IMR-90 (cell line): ENCODE results near the gene ALK. TPM values are rescaled to one million over a fixed set of nuclear protein-coding genes. Genes with fewer than 3 reads are reported as not detected.

Source experiments
- ATAC-seq: fragments of 200-7000 bp; cut with Tn5 transposase; 2 replicates; pipeline ENCODE4 v1.9.1; 2020; ENCODE audit warnings: low read depth, mild to moderate bottlenecking, moderate library complexity
- BruUV-seq: library from RNA; stranded (reverse); fragments of 400-500 nt; replicated peaks from 2 replicates; lab custom pipeline; 2021; lab: Mats Ljungman, UMichigan
- CTCF ChIA-PET: fragments of 300-600 bp; formaldehyde crosslinking; extraction: SDS; loops from one replicate; lab custom pipeline; 2021; ENCODE audit warnings: antibody characterized with exemption; lab: Yijun Ruan, JAX
- POLR2A ChIA-PET: fragments of 300-600 bp; sonication (Branson Sonifier 250); formaldehyde crosslinking; loops from one replicate; lab custom pipeline; 2022; ENCODE audit warnings: antibody characterized with exemption; ENCODE audit not compliant: unreplicated experiment; lab: Charles Lee
- DNase-seq: peaks from one replicate; pipeline ENCODE4 v3.0.0; 2013
- H2AFZ ChIP-seq: replicated peaks from 2 replicates; pipeline ENCODE3; 2013; ENCODE audit warnings: low read length, mild to moderate bottlenecking; ENCODE audit not compliant: poor library complexity
- H2AK5ac ChIP-seq: 2 replicates; pipeline ENCODE4 v1.6.1; 2013; ENCODE audit warnings: low read depth, low read length, inconsistent platforms
- H2AK9ac ChIP-seq: replicated peaks from 2 replicates; pipeline ENCODE3; 2013; ENCODE audit warnings: mild to moderate bottlenecking, low read depth, low read length, moderate library complexity; ENCODE audit not compliant: poor library complexity
- H2BK120ac ChIP-seq: 2 replicates; pipeline ENCODE4 v1.6.1; 2013; ENCODE audit warnings: low read depth, low read length, inconsistent platforms
- H2BK15ac ChIP-seq: 3 replicates; pipeline ENCODE4 v1.6.1; 2013; ENCODE audit warnings: low read depth, low read length, inconsistent platforms
- H2BK20ac ChIP-seq: 2 replicates; pipeline ENCODE4 v1.6.1; 2013; ENCODE audit warnings: low read depth, mild to moderate bottlenecking, inconsistent platforms, low read length, moderate library complexity
- H2BK5ac ChIP-seq: 2 replicates; pipeline ENCODE4 v1.6.1; 2013; ENCODE audit warnings: mild to moderate bottlenecking, low read depth, low read length, inconsistent platforms; ENCODE audit not compliant: poor library complexity, severe bottlenecking
- H3K14ac ChIP-seq: replicated peaks from 2 replicates; pipeline ENCODE4 v1.6.1; 2013; ENCODE audit warnings: low read depth, low read length, inconsistent platforms
- H3K18ac ChIP-seq: 2 replicates; pipeline ENCODE4 v1.6.1; 2013; ENCODE audit warnings: low read depth, low read length, control low read depth
- H3K23ac ChIP-seq: 2 replicates; pipeline ENCODE4 v1.6.1; 2013; ENCODE audit warnings: low read depth, low read length, inconsistent platforms
- H3K27ac ChIP-seq: 2 replicates; pipeline ENCODE4 v1.5.1; 2013; ENCODE audit warnings: mild to moderate bottlenecking, control low read depth, low read length; ENCODE audit not compliant: insufficient read depth
- H3K27me3 ChIP-seq: 2 replicates; pipeline ENCODE4 v1.6.1; 2013; ENCODE audit warnings: low read length; ENCODE audit not compliant: control insufficient read depth, insufficient read depth
- H3K36me3 ChIP-seq: 2 replicates; pipeline ENCODE4 v1.6.1; 2013; ENCODE audit warnings: low read length, mixed read lengths; ENCODE audit not compliant: control insufficient read depth, insufficient read depth
- H3K4ac ChIP-seq: 2 replicates; pipeline ENCODE4 v1.6.1; 2013; ENCODE audit warnings: low read depth, low read length, inconsistent platforms
- H3K4me1 ChIP-seq: 2 replicates; pipeline ENCODE4 v1.6.1; 2013; ENCODE audit warnings: low read length, mixed read lengths; ENCODE audit not compliant: control insufficient read depth, insufficient read depth
- H3K4me2 ChIP-seq: 2 replicates; pipeline ENCODE4 v1.6.1; 2013; ENCODE audit warnings: low read depth, mild to moderate bottlenecking, control low read depth, low read length, moderate library complexity
- H3K4me3 ChIP-seq: 2 replicates; pipeline ENCODE4 v1.5.1; 2013; ENCODE audit warnings: low read depth, mild to moderate bottlenecking, control low read depth, low read length, moderate library complexity; ENCODE audit not compliant: insufficient read depth
- H3K56ac ChIP-seq: 2 replicates; pipeline ENCODE4 v1.6.1; 2013; ENCODE audit warnings: low read length, inconsistent platforms; ENCODE audit not compliant: insufficient read depth; ENCODE audit errors: extremely low read depth
- H3K79me1 ChIP-seq, 2 experiments: 2 replicates each; pipeline ENCODE4 v1.6.1; 2013; ENCODE audit warnings: low read length in 2 of 2, inconsistent platforms in 1 of 2, low read depth in 1 of 2
- H3K9ac ChIP-seq: 2 replicates; pipeline ENCODE4 v1.6.1; 2013; ENCODE audit warnings: low read depth, low read length, control low read depth
- H3K9me1 ChIP-seq: 2 replicates; pipeline ENCODE4 v1.6.1; 2013; ENCODE audit warnings: low read length, inconsistent platforms; ENCODE audit not compliant: insufficient read depth
- H3K9me3 ChIP-seq: 2 replicates; pipeline ENCODE4 v1.6.1; 2013; ENCODE audit warnings: low read length; ENCODE audit not compliant: control insufficient read depth, insufficient read depth
- H4K20me1 ChIP-seq: 2 replicates; pipeline ENCODE4 v1.6.1; 2013; ENCODE audit warnings: low read length, inconsistent platforms; ENCODE audit not compliant: insufficient read depth
- H4K5ac ChIP-seq: 2 replicates; pipeline ENCODE4 v1.6.1; 2013; ENCODE audit warnings: mild to moderate bottlenecking, low read depth, low read length, control low read depth
- H4K8ac ChIP-seq, 2 experiments: 2 replicates each; pipeline ENCODE4 v1.6.1; 2013; ENCODE audit warnings: low read depth in 2 of 2, low read length in 2 of 2, control low read depth in 1 of 2, inconsistent platforms in 1 of 2
- H4K91ac ChIP-seq: 2 replicates; pipeline ENCODE4 v1.6.1; 2013; ENCODE audit warnings: low read depth, low read length, inconsistent platforms; ENCODE audit not compliant: insufficient read depth
- BHLHE40 ChIP-seq: fragments of 150-350 bp; IDR thresholded peaks from 2 replicates; pipeline ENCODE4 v1.6.1; 2016; ENCODE audit warnings: mild to moderate bottlenecking, low read depth, low read length
- CEBPB ChIP-seq: IDR thresholded peaks from 2 replicates; pipeline ENCODE4 v1.6.1; 2012; ENCODE audit warnings: low read depth, low read length, improper control_type of control experiment
- CHD1 ChIP-seq: IDR thresholded peaks from 2 replicates; pipeline ENCODE4 v1.6.1; 2012; ENCODE audit warnings: low read depth, low read length, improper control_type of control experiment
- MAFK ChIP-seq: IDR thresholded peaks from 2 replicates; pipeline ENCODE4 v1.6.1; 2012; ENCODE audit warnings: low read depth, low read length, improper control_type of control experiment
- MAZ ChIP-seq: IDR thresholded peaks from 2 replicates; pipeline ENCODE4 v1.6.1; 2012; ENCODE audit warnings: low read depth, mild to moderate bottlenecking, low read length, improper control_type of control experiment, moderate library complexity, borderline replicate concordance
- POLR2A ChIP-seq: IDR thresholded peaks from 2 replicates; pipeline ENCODE4 v1.6.1; 2012; ENCODE audit warnings: mild to moderate bottlenecking, low read depth, low read length
- RFX5 ChIP-seq: IDR thresholded peaks from 2 replicates; pipeline ENCODE4 v1.8.0; 2012; ENCODE audit warnings: low read depth, mild to moderate bottlenecking, low read length, moderate library complexity
- WGBS, 2 experiments: methylation state at CpG; one replicate each; pipeline versions ENCODE4 v1.1.5 to v1.1.7; 2013; ENCODE audit warnings: missing lambda C conversion rate in 2 of 2; ENCODE audit not compliant: insufficient read length in 1 of 2; ENCODE audit errors: extremely low coverage in 2 of 2; 5-methylcytosine and 5-hydroxymethylcytosine counted together
- dilution Hi-C: fragments of 300-500 bp; cut with HindIII; formaldehyde crosslinking; loops from one replicate; pipeline ENCODE4 v1.14.3; 2018; ENCODE audit warnings: low sequenced_read_pairs; ENCODE audit not compliant: unreplicated experiment
- in situ Hi-C: fragments of 300-500 bp; cut with MboI; formaldehyde crosslinking; loops from 3 replicates; pipeline ENCODE4 v1.14.3; 2019; ENCODE audit warnings: low sequenced_read_pairs, inconsistent platforms, mixed read lengths
- intact Hi-C: fragments of 100-400 bp; cut with micrococcal nuclease; formaldehyde crosslinking; loops from 2 replicates; pipeline ENCODE4 v1.10.0; 2022
- polyA plus RNA-seq, 3 experiments: library from polyadenylated mRNA; depleted of rRNA; stranded (reverse); fragments of >200 nt; gene quantifications; 2 replicates each; pipeline ENCODE4 v1.2.3, GENCODE V29; 2012; ENCODE audit warnings: low replicate concordance in 1 of 3
- total RNA-seq: library from RNA; depleted of rRNA; stranded (reverse); fragments of >200 nt; gene quantifications from 2 replicates; pipeline ENCODE4 v1.2.3, GENCODE V29; 2012

The ALK gene
- total and polyA plus RNA-seq, 2 of the 4 experiments (the other 2 are of a cell fraction) = not detected

DNA sequence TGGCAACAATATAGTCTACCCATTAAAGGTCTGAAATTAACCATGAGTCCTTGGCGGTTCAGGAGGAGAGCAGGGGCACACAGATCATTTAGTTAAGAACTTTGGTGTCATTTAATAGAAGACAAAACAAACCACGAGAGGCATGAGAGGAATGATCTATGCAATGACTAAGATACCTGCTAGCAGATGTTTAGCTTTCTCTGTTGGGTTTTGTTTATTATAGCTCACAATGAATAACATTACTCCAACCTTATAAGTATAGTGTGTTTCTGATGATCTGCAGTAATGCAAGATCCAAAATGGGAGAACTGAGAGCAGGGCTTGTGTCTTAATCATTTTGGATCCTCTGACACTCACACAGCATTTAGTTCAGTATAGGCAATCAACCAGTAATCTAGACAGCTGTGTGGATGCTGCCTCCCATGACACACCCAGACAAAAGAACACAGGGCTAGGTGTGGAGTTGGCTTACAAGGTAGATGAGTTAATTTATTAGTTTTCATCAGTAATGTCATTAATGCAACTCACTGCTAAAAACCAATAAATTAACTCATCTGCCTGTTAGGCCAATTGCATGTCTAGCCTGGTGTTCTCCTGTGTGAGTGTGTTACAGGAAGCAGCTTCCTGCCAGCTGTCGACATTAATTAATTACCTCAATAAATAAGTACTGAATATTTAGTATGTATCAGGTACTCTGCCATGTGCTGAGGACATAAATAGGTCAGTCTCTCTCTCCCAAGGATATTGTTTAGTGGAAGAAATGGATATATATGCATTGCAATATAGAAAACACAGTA lies 713.8 kb downstream of the ALK start:
- Histone ChIP-seq H3K27me3 (no peaks in the 10 kb centered on the region), H3K9me3 (no peaks in the 10 kb centered on the region), H3K27ac (no peak overlapping the region), H3K79me1 (no peaks in the 10 kb centered on the region), H4K91ac (no peak overlapping the region), H3K18ac (no peak overlapping the region), H3K4ac (no peak overlapping the region), H2BK15ac (no peak overlapping the region), H2AK9ac (no peak overlapping the region), H4K8ac (no peak overlapping the region), H3K9ac (no peak overlapping the region), H3K9me1 (peaks cover 3% of the 10 kb centered on the region; the same call in 1 of the 2 replicates), H4K5ac (no peak overlapping the region), H2BK5ac (no peak overlapping the region), H2BK20ac (no peak overlapping the region), H3K56ac (no peak overlapping the region), H4K20me1 (no peaks in the 10 kb centered on the region), H2BK120ac (no peak overlapping the region), H3K36me3 (no peaks in the 10 kb centered on the region), H3K4me3 (no peak overlapping the region), H3K4me2 (peak overlapping the region; percentile 4; the same call in 1 of the 2 replicates), H3K14ac (no peak overlapping the region), H2AK5ac (no peak overlapping the region), H3K4me1 (peaks cover 8% of the 10 kb centered on the region), H2AFZ (no peak overlapping the region), H3K23ac (no peak overlapping the region)
- dilution Hi-C loops (no loop called here), intact Hi-C loops (no loop called here), in situ Hi-C loops (no loop called here)
- POLR2A ChIA-PET = no interaction called here
- no CpG with 5 or more reads among the region's 3 CpGs for WGBS, 2 experiments
- ATAC-seq (peak; percentile 79), DNase-seq (peak; percentile 64)
- BruUV-seq = no TSS peak
- CTCF ChIA-PET = interaction anchor here (0.9 to 1.4 kb wide), 2 partner anchors 18 to 25 kb away, joined by 3 read pairs; no protein-coding TSS in a partner anchor
- TF ChIP-seq BHLHE40 = no peak
- TF ChIP-seq CEBPB = no peak
- TF ChIP-seq CHD1 = no peak
- TF ChIP-seq MAZ = no peak
- TF ChIP-seq MAFK = no peak
- TF ChIP-seq POLR2A = no peak
- no peak for TF ChIP-seq RFX5
